Measurements from ENCODE around the gene SYNPO2L. TPM values are rescaled to one million over a fixed set of nuclear protein-coding genes. Genes with fewer than 3 reads are reported as not detected.

SYNPO2L gene
- total RNA-seq, 8 experiments from 2014 or later, result 0.31 to 1.5 (median 0.52) TPM

- no peak for ATAC-seq (replicated peaks in 6 of 8)
- H3K27ac ChIP-seq, result no peak overlapping the region
- in situ Hi-C loops (cut with MboI; ENCODE audit: low pct_unique_long_range_greater_than_20kb in 2 of 9, low sequenced_read_pairs in 9 of 9, unreplicated experiment in 9 of 9), result loop anchor here in 6 of 9 experiments (10.0 to 25.0 kb wide), 2 partner anchors 109 to 112 kb away; no protein-coding TSS in a partner anchor
- H3K4me1 ChIP-seq (replicated peaks in 1 of 2), result peaks cover 19 to 29% of the 10 kb centered on the region in 2 donors
- WGBS, 10 experiments, result 71 to 100% (median 100%) methylated on average over 1 to 3 of the region's 9 CpGs; no CpG with 5 or more reads in 7 of the 10 experiments
- no peak overlapping the region for H3K4me3 ChIP-seq
Observed at GRCh38 chr10:73646598-73647041, 9.2 kb downstream of the SYNPO2L start.

- in situ Hi-C loops (cut with MboI; ENCODE audit: low pct_unique_long_range_greater_than_20kb in 2 of 9, low sequenced_read_pairs in 9 of 9, unreplicated experiment in 9 of 9), result loop anchor here in 6 of 9 experiments (10.0 to 25.0 kb wide), 2 partner anchors 108 to 110 kb away; no protein-coding TSS in a partner anchor
- H3K4me1 ChIP-seq (replicated peaks in 1 of 2), result peaks cover 10 to 17% of the 10 kb centered on the region in 2 donors
- ATAC-seq (replicated peaks in 6 of 8), result no peak
- H3K27ac ChIP-seq, result no peak overlapping the region
- 14 to 87% (median 78%) methylated on average over 1 to 3 of the region's 3 CpGs; no CpG with 5 or more reads in 1 of the 10 experiments for WGBS, 10 experiments
- no peak overlapping the region for H3K4me3 ChIP-seq
Observed at GRCh38 chr10:73645251-73645650, 10.6 kb downstream of the SYNPO2L start.

GRCh38 chr10:73644767-73645166, 11.1 kb downstream of the SYNPO2L start:
- in situ Hi-C loops (cut with MboI; ENCODE audit: low pct_unique_long_range_greater_than_20kb in 2 of 9, low sequenced_read_pairs in 9 of 9, unreplicated experiment in 9 of 9), result loop anchor here in 7 of 9 experiments (5.0 to 25.0 kb wide), 3 partner anchors 107 to 112 kb away; no protein-coding TSS in a partner anchor
- no peak overlapping the region for H3K27ac ChIP-seq
- no peak for ATAC-seq (replicated peaks in 6 of 8)
- H3K4me1 ChIP-seq (replicated peaks in 1 of 2), result peaks cover 10 to 17% of the 10 kb centered on the region in 2 donors
- 0 to 100% (median 74%) methylated on average over 1 of the region's 1 CpG; no CpG with 5 or more reads in 2 of the 10 experiments for WGBS, 10 experiments
- H3K4me3 ChIP-seq, result no peak overlapping the region

- 0 to 60% (median 30%) methylated on average over 1 to 3 of the region's 5 CpGs; no CpG with 5 or more reads in 2 of the 10 experiments for WGBS, 10 experiments
- no peak overlapping the region for H3K27ac ChIP-seq
- ATAC-seq (replicated peaks in 6 of 8), result peak; percentile 41 to 75 (median 49)
- in situ Hi-C loops (cut with MboI; ENCODE audit: low pct_unique_long_range_greater_than_20kb in 2 of 9, low sequenced_read_pairs in 9 of 9, unreplicated experiment in 9 of 9), result loop anchor here in 7 of 9 experiments (5.0 to 25.0 kb wide), 3 partner anchors 107 to 112 kb away; no protein-coding TSS in a partner anchor
- no peak overlapping the region for H3K4me3 ChIP-seq
- H3K4me1 ChIP-seq (replicated peaks in 1 of 2), result peaks cover 10 to 17% of the 10 kb centered on the region in 2 donors
Observed at GRCh38 chr10:73644015-73644743, 11.7 kb downstream of the SYNPO2L start.

GRCh38 chr10:73643362-73643761, 12.5 kb downstream of the SYNPO2L start:
- Histone ChIP-seq H3K27ac (no peak overlapping the region), H3K4me1 (replicated peaks in 1 of 2) (peaks cover 6 to 13% of the 10 kb centered on the region in 2 donors), H3K4me3 (no peak overlapping the region)
- in situ Hi-C loops (cut with MboI; ENCODE audit: low pct_unique_long_range_greater_than_20kb in 2 of 9, low sequenced_read_pairs in 9 of 9, unreplicated experiment in 9 of 9), result loop anchor here in 7 of 9 experiments (5.0 to 25.0 kb wide), 3 partner anchors 106 to 111 kb away; no protein-coding TSS in a partner anchor
- WGBS, 10 experiments, result 73 to 100% (median 100%) methylated on average over 1 to 2 of the region's 2 CpGs; no CpG with 5 or more reads in 5 of the 10 experiments
- ATAC-seq (replicated peaks in 6 of 8), result no peak

GRCh38 chr10:73641328-73642060, 14.3 kb downstream of the SYNPO2L start, which contains the start of gene MYOZ1:
TSS of gene MYOZ1 (minus strand) at chr10:73641474. CDS start at chr10:73640017, 1,457 bp downstream.
- H3K27ac ChIP-seq, result no peak within 1 kb of the TSS
- in situ Hi-C loops (cut with MboI; ENCODE audit: low pct_unique_long_range_greater_than_20kb in 2 of 9, low sequenced_read_pairs in 9 of 9, unreplicated experiment in 9 of 9), result loop anchor here in 7 of 9 experiments (5.0 to 25.0 kb wide), 3 partner anchors 104 to 109 kb away; no protein-coding TSS in a partner anchor
- H3K4me3 ChIP-seq, result no peak within 1 kb of the TSS
- ATAC-seq (replicated peaks in 6 of 8), result peak in 2 of 8 experiments; percentile 27 to 60
- no peaks in the 10 kb centered on the region for H3K4me1 ChIP-seq (replicated peaks in 1 of 2)
- WGBS, 10 experiments, result 40 to 100% (median 90%) methylated on average over 1 to 5 of the region's 9 CpGs; no CpG with 5 or more reads in 4 of the 10 experiments

GRCh38 chr10:73639286-73639685, 16.5 kb downstream of the SYNPO2L start:
- in situ Hi-C loops (cut with MboI; ENCODE audit: low pct_unique_long_range_greater_than_20kb in 2 of 9, low sequenced_read_pairs in 9 of 9, unreplicated experiment in 9 of 9), result loop anchor here in 5 of 9 experiments (10.0 to 25.0 kb wide), 2 partner anchors 102 to 114 kb away; no protein-coding TSS in a partner anchor
- WGBS, 10 experiments, result 58 to 100% (median 70%) methylated on average over 1 to 3 of the region's 3 CpGs; no CpG with 5 or more reads in 7 of the 10 experiments
- Histone ChIP-seq H3K4me1 (replicated peaks in 1 of 2) (no peaks in the 10 kb centered on the region), H3K4me3 (no peak overlapping the region), H3K27ac (no peak overlapping the region)
- no peak for ATAC-seq (replicated peaks in 6 of 8)

- WGBS, 10 experiments, result 0 to 100% (median 15%) methylated on average over 1 of the region's 1 CpG; no CpG with 5 or more reads in 4 of the 10 experiments
- in situ Hi-C loops (cut with MboI; ENCODE audit: low pct_unique_long_range_greater_than_20kb in 2 of 9, low sequenced_read_pairs in 9 of 9, unreplicated experiment in 9 of 9), result loop anchor here in 5 of 9 experiments (10.0 to 25.0 kb wide), 2 partner anchors 98 to 111 kb away; no protein-coding TSS in a partner anchor
- Histone ChIP-seq H3K27ac (no peak overlapping the region), H3K4me3 (no peak overlapping the region), H3K4me1 (replicated peaks in 1 of 2) (no peaks in the 10 kb centered on the region)
- no peak for ATAC-seq (replicated peaks in 6 of 8)
Observed at GRCh38 chr10:73635781-73636180, 20.0 kb downstream of the SYNPO2L start.

GRCh38 chr10:73634421-73634820, 21.4 kb downstream of the SYNPO2L start:
- 55 to 100% (median 66%) methylated on average over 1 to 3 of the region's 5 CpGs; no CpG with 5 or more reads in 4 of the 10 experiments for WGBS, 10 experiments
- in situ Hi-C loops (cut with MboI; ENCODE audit: low pct_unique_long_range_greater_than_20kb in 2 of 9, low sequenced_read_pairs in 9 of 9, unreplicated experiment in 9 of 9), result loop anchor here in 5 of 9 experiments (10.0 to 25.0 kb wide), 2 partner anchors 97 to 110 kb away; no protein-coding TSS in a partner anchor
- H3K4me1 ChIP-seq (replicated peaks in 1 of 2), result no peaks in the 10 kb centered on the region
- no peak for ATAC-seq (replicated peaks in 6 of 8)
- H3K4me3 ChIP-seq, result no peak overlapping the region
- no peak overlapping the region for H3K27ac ChIP-seq

GRCh38 chr10:73629165-73629564, 26.7 kb downstream of the SYNPO2L start:
- peaks cover 9% of the 10 kb centered on the region in 2 donors for H3K4me1 ChIP-seq (replicated peaks in 1 of 2)
- no peak overlapping the region for H3K4me3 ChIP-seq
- in situ Hi-C loops (cut with MboI; ENCODE audit: low pct_unique_long_range_greater_than_20kb in 2 of 9, low sequenced_read_pairs in 9 of 9, unreplicated experiment in 9 of 9), result loop anchor here in 4 of 9 experiments (25.0 kb wide), 1 partner anchor 92 kb away; no protein-coding TSS in a partner anchor
- no peak overlapping the region for H3K27ac ChIP-seq
- no peak for ATAC-seq (replicated peaks in 6 of 8)
- 50 to 100% (median 94%) methylated on average over 2 to 5 of the region's 5 CpGs; no CpG with 5 or more reads in 3 of the 10 experiments for WGBS, 10 experiments

- in situ Hi-C loops (cut with MboI; ENCODE audit: low pct_unique_long_range_greater_than_20kb in 2 of 9, low sequenced_read_pairs in 9 of 9, unreplicated experiment in 9 of 9), result loop anchor here in 4 of 9 experiments (25.0 kb wide), 1 partner anchor 91 kb away; no protein-coding TSS in a partner anchor
- no peak overlapping the region for H3K27ac ChIP-seq
- no peak overlapping the region for H3K4me3 ChIP-seq
- H3K4me1 ChIP-seq (replicated peaks in 1 of 2), result peaks cover 9% of the 10 kb centered on the region in 2 donors
- WGBS, 10 experiments, result 20 to 92% (median 67%) methylated on average over 2 to 7 of the region's 7 CpGs
- ATAC-seq (replicated peaks in 6 of 8), result no peak
Observed at GRCh38 chr10:73628405-73628804, 27.4 kb downstream of the SYNPO2L start.

- H3K4me3 ChIP-seq, result no peak overlapping the region
- 80 to 100% (median 96%) methylated on average over 1 to 4 of the region's 6 CpGs; no CpG with 5 or more reads in 3 of the 10 experiments for WGBS, 10 experiments
- in situ Hi-C loops (cut with MboI; ENCODE audit: low pct_unique_long_range_greater_than_20kb in 2 of 9, low sequenced_read_pairs in 9 of 9, unreplicated experiment in 9 of 9), result loop anchor here in 4 of 9 experiments (25.0 kb wide), 1 partner anchor 90 kb away; no protein-coding TSS in a partner anchor
- no peak overlapping the region for H3K27ac ChIP-seq
- H3K4me1 ChIP-seq (replicated peaks in 1 of 2), result peaks cover 9% of the 10 kb centered on the region in 2 donors
- ATAC-seq (replicated peaks in 6 of 8), result no peak
Observed at GRCh38 chr10:73627300-73627699, 28.5 kb downstream of the SYNPO2L start.

All from motor neuron (in vitro differentiated cells).